H1 (cell line): ENCODE results near the gene TMED10. TPM values are rescaled to one million over a fixed set of nuclear protein-coding genes. Genes with fewer than 3 reads are reported as not detected.

Source experiments
- CTCF ChIA-PET: fragments of 300-600 bp; sonication (Branson Sonifier 250); formaldehyde crosslinking; loops from one replicate; lab custom pipeline; 2021; ENCODE audit not compliant: partially characterized antibody; lab: Charles Lee
- POLR2A ChIA-PET: fragments of 300-600 bp; sonication (Branson Sonifier 250); formaldehyde crosslinking; loops from one replicate; lab custom pipeline; 2021; ENCODE audit warnings: inconsistent platforms; ENCODE audit not compliant: partially characterized antibody; lab: Charles Lee
- DNase-seq, 2 experiments: peaks; one replicate each; pipeline versions ENCODE4 v3.0.0 to v3.0.0-alpha.2; 2010 to 2022; ENCODE audit warnings: low spot score in 2 of 2, low read depth in 1 of 2, mixed read lengths in 1 of 2
- FAIRE-seq: peaks from 2 replicates; lab custom pipeline; 2011; peaks lifted over from hg19 to GRCh38; lab: Jason Lieb, UNC
- H2AFZ ChIP-seq: 2 replicates; pipeline ENCODE4 v1.8.1; 2012; ENCODE audit warnings: low read length, inconsistent platforms
- H2AK5ac ChIP-seq: 2 replicates; pipeline ENCODE4 v1.6.1; 2013; ENCODE audit warnings: low read depth, low read length
- H2BK120ac ChIP-seq: replicated peaks from 2 replicates; pipeline ENCODE3; 2013; ENCODE audit warnings: low read depth, low read length, inconsistent platforms
- H2BK12ac ChIP-seq: 2 replicates; pipeline ENCODE4 v1.6.1; 2013; ENCODE audit warnings: low read depth, low read length
- H2BK15ac ChIP-seq: 2 replicates; pipeline ENCODE4 v1.6.1; 2013; ENCODE audit warnings: low read length
- H2BK20ac ChIP-seq: 2 replicates; pipeline ENCODE4 v1.6.1; 2013; ENCODE audit warnings: low read length
- H2BK5ac ChIP-seq: 2 replicates; pipeline ENCODE4 v1.6.1; 2013; ENCODE audit warnings: low read depth, low read length
- H3K14ac ChIP-seq: 2 replicates; pipeline ENCODE4 v1.6.1; 2013; ENCODE audit warnings: inconsistent platforms; ENCODE audit not compliant: insufficient read length
- H3K18ac ChIP-seq: 2 replicates; pipeline ENCODE4 v1.6.1; 2013; ENCODE audit warnings: low read length; ENCODE audit errors: extremely low read depth
- H3K23ac ChIP-seq: 2 replicates; pipeline ENCODE4 v1.6.1; 2013; ENCODE audit warnings: inconsistent platforms; ENCODE audit not compliant: insufficient read length
- H3K23me2 ChIP-seq: 2 replicates; pipeline ENCODE4 v1.6.1; 2013; ENCODE audit warnings: low read depth, low read length
- H3K27ac ChIP-seq: 2 replicates; pipeline ENCODE4 v1.6.1; 2011; ENCODE audit warnings: low read depth, low read length, inconsistent platforms
- H3K27me3 ChIP-seq, 4 experiments: replicated peaks in 1 of 4; 1 replicate in 1 of 4; 2 replicates in 3 of 4; pipeline versions ENCODE4 v1.6.1 to v1.8.1; 2011 to 2013; ENCODE audit warnings: low read length in 3 of 4, mild to moderate bottlenecking in 3 of 4, inconsistent platforms in 2 of 4, mixed read lengths in 2 of 4, moderate library complexity in 1 of 4; ENCODE audit not compliant: control insufficient read depth in 3 of 4, insufficient read depth in 3 of 4; ENCODE audit errors: extremely low read depth in 1 of 4
- H3K36me3 ChIP-seq, 4 experiments: 2 replicates each; pipeline versions ENCODE4 v1.6.1 to v1.8.1; 2011 to 2013; ENCODE audit warnings: mild to moderate bottlenecking in 4 of 4, low read length in 3 of 4, moderate library complexity in 2 of 4, control low read depth in 1 of 4, inconsistent platforms in 1 of 4; ENCODE audit not compliant: insufficient read depth in 4 of 4, control insufficient read depth in 2 of 4
- H3K4ac ChIP-seq: replicated peaks from 2 replicates; pipeline ENCODE3; 2013; ENCODE audit warnings: low read length, low read depth, mixed read lengths, inconsistent platforms; ENCODE audit not compliant: insufficient read length
- H3K4me1 ChIP-seq, 4 experiments: replicated peaks in 1 of 4; 1 replicate in 1 of 4; 2 replicates in 3 of 4; pipeline versions ENCODE4 v1.6.1 to v1.8.1; 2011 to 2013; ENCODE audit warnings: low read length in 3 of 4, inconsistent platforms in 2 of 4, mixed read lengths in 1 of 4; ENCODE audit not compliant: insufficient read depth in 4 of 4, control insufficient read depth in 3 of 4
- H3K4me2 ChIP-seq, 2 experiments: 2 replicates each; pipeline versions ENCODE4 v1.6.1 to v1.8.1; 2011 to 2013; ENCODE audit warnings: low read depth in 2 of 2, low read length in 2 of 2, control low read depth in 1 of 2, inconsistent platforms in 1 of 2, mild to moderate bottlenecking in 1 of 2; ENCODE audit not compliant: insufficient read depth in 1 of 2
- H3K4me3 ChIP-seq, 4 experiments: fragments of 200-600, 300-600 bp in 1 of 4; sonication (generic), shearing (Covaris generic), sonication (Bioruptor Twin) in 1 of 4; 2 replicates each; pipeline versions ENCODE4 v1.5.1 to v1.8.1; 2011 to 2016; ENCODE audit warnings: low read length in 4 of 4, low read depth in 3 of 4, control low read depth in 2 of 4, inconsistent platforms in 2 of 4, mild to moderate bottlenecking in 2 of 4, mixed read lengths in 1 of 4, moderate library complexity in 1 of 4; ENCODE audit not compliant: insufficient read depth in 2 of 4; ENCODE audit errors: extremely low read depth in 1 of 4
- H3K56ac ChIP-seq: replicated peaks from 2 replicates; pipeline ENCODE3; 2013; ENCODE audit warnings: low read depth, mild to moderate bottlenecking, mixed read lengths, low read length, inconsistent platforms; ENCODE audit not compliant: insufficient read length
- H3K79me1 ChIP-seq: 2 replicates; pipeline ENCODE4 v1.6.1; 2013; ENCODE audit warnings: low read depth, low read length, control low read depth
- H3K79me2 ChIP-seq, 2 experiments: 2 replicates each; pipeline versions ENCODE4 v1.6.1 to v1.8.1; 2012 to 2013; ENCODE audit warnings: low read length in 2 of 2, mild to moderate bottlenecking in 2 of 2, inconsistent platforms in 1 of 2; ENCODE audit not compliant: insufficient read depth in 2 of 2, control insufficient read depth in 1 of 2
- H3K9ac ChIP-seq, 4 experiments: replicated peaks in 1 of 4; 1 replicate in 1 of 4; 2 replicates in 3 of 4; pipeline versions ENCODE4 v1.6.1 to v1.8.1; 2011 to 2013; ENCODE audit warnings: low read depth in 3 of 4, low read length in 3 of 4, control low read depth in 2 of 4, mild to moderate bottlenecking in 2 of 4, moderate library complexity in 2 of 4, inconsistent platforms in 1 of 4; ENCODE audit errors: extremely low read depth in 1 of 4
- H3K9me3 ChIP-seq, 2 experiments: 2 replicates each; pipeline versions ENCODE4 v1.6.1 to v1.8.1; 2012 to 2013; ENCODE audit warnings: mild to moderate bottlenecking in 2 of 2, moderate library complexity in 2 of 2, control low read depth in 1 of 2, inconsistent platforms in 1 of 2, low read depth in 1 of 2, low read length in 1 of 2, mixed read lengths in 1 of 2; ENCODE audit not compliant: insufficient read depth in 2 of 2
- H4K20me1 ChIP-seq, 2 experiments: replicated peaks in 1 of 2; 2 replicates each; pipeline versions ENCODE3 to v1.8.1; 2011 to 2013; ENCODE audit warnings: inconsistent platforms in 2 of 2, low read length in 2 of 2, mild to moderate bottlenecking in 1 of 2; ENCODE audit not compliant: insufficient read depth in 2 of 2, control insufficient read depth in 1 of 2
- H4K5ac ChIP-seq: 2 replicates; pipeline ENCODE4 v1.6.1; 2013; ENCODE audit warnings: low read length, low read depth, mixed read lengths, inconsistent platforms; ENCODE audit not compliant: insufficient read length
- H4K8ac ChIP-seq: 2 replicates; pipeline ENCODE4 v1.8.0; 2013; ENCODE audit warnings: mild to moderate bottlenecking, moderate library complexity, low read length, inconsistent platforms; ENCODE audit not compliant: insufficient read depth; ENCODE audit errors: extremely low read depth
- H4K91ac ChIP-seq: replicated peaks from 2 replicates; pipeline ENCODE3; 2013; ENCODE audit warnings: low read length, mixed read lengths, inconsistent platforms; ENCODE audit not compliant: insufficient read length
- WGBS, 2 experiments: shearing (Covaris generic) in 1 of 2; methylation state at CpG; one replicate each; pipeline versions ENCODE4 v1.1.6 to v1.1.7; 2013 to 2015; ENCODE audit warnings: low lambda C conversion rate in 2 of 2, mixed read lengths in 2 of 2, inconsistent platforms in 1 of 2, low coverage in 1 of 2, missing lambda C conversion rate in 1 of 2; ENCODE audit not compliant: insufficient replicate concordance in 2 of 2, insufficient coverage in 1 of 2, insufficient read length in 1 of 2; ENCODE audit errors: extremely low coverage in 1 of 2, missing lambda C conversion rate in 1 of 2; 5-methylcytosine and 5-hydroxymethylcytosine counted together
- polyA plus RNA-seq, 7 experiments: library from polyadenylated mRNA; depleted of rRNA in 3 of 7; stranded (reverse) in 5 of 7; unstranded in 2 of 7; fragments of >200 nt in 5 of 7; fragments of 200-250 nt in 2 of 7; gene quantifications; 1 replicate in 5 of 7; 2 replicates in 1 of 7; 4 replicates in 1 of 7; pipeline versions ENCODE4 v1.2.1 to v1.2.3, GENCODE V29; 2011 to 2013; ENCODE audit warnings: missing spikeins in 2 of 7, mixed read lengths in 2 of 7
- total RNA-seq: library from RNA; stranded (reverse); fragmentation: NEBNext Ultra II Directional; extraction: Animal tissue kit (Norgen Biotek cat#: 25700); gene quantifications from 2 replicates; pipeline ENCODE4 v1.2.1, GENCODE V29; 2021

TMED10 gene
- total and polyA plus RNA-seq, 2 of the 8 experiments (the other 6 are each of a cell fraction or from before 2014, with no cell fraction given) = 218 to 250 TPM

DNA sequence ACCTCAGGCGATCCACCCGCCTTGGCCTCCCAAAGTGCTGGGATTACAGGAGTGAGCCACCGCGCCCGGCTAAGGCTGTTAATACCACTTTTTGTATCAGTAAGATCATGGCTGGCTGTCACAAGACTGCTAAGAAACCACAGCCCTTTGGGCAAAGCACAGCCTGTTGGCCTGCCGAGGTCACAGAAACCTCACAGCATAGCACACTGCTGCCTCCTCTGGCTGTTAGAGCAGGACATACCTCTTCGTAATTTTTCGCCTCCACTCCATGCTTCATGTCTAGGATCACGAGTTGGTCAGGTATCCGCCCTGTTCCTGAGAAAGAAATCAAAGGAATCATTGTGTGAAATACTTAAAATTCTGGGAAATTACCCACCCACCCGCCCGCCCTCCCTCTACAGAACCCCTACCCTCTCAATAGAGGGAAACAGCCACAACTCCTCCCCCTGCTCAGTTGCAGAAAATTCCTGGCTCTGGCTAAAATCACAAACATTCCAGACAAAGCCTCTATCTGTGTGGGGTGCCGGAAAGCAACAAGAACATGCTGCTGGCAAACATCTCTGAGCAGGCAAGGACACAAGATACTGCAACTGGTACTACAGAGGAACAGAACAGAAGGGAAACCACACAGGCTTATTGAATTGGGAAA, 28.9 kb downstream of the TMED10 start:
- H3K79me2 ChIP-seq = no peaks in the 10 kb centered on the region
- ChIA-PET CTCF (interaction anchor here (0.7 to 1.2 kb wide), 6 partner anchors 23 to 154 kb away, joined by 3 to 4 read pairs (median 3); no protein-coding TSS in a partner anchor), POLR2A (no interaction called here)
- H2AFZ ChIP-seq = no peak overlapping the region
- H3K4me1 ChIP-seq = peaks cover 0 to 5% (median 1%) of the 10 kb centered on the region in 4 experiments; a peak in 2 of 7 replicates
- H2BK20ac ChIP-seq = no peak overlapping the region
- no peak overlapping the region for H2BK15ac ChIP-seq
- no peaks in the 10 kb centered on the region for H4K20me1 ChIP-seq
- H2AK5ac ChIP-seq = peak overlapping the region; percentile 10; the same call in 1 of the 2 replicates
- H3K14ac ChIP-seq = no peak overlapping the region
- H3K27ac ChIP-seq = peak overlapping the region; percentile 64
- H3K36me3 ChIP-seq = peaks cover 0 to 8% (median 1%) of the 10 kb centered on the region in 4 experiments; a peak in 4 of 8 replicates
- H4K8ac ChIP-seq = no peak overlapping the region
- peak overlapping the region in 1 of 4 experiments; percentile 63; a peak in 1 of 7 replicates for H3K9ac ChIP-seq
- no peak overlapping the region for H3K4ac ChIP-seq
- H3K4me3 ChIP-seq = no peak overlapping the region
- no peak overlapping the region for H3K18ac ChIP-seq
- no peaks in the 10 kb centered on the region for H3K9me3 ChIP-seq
- H3K27me3 ChIP-seq = no peaks in the 10 kb centered on the region
- H2BK120ac ChIP-seq = no peak overlapping the region
- peak overlapping the region; percentile 16 to 43; a peak in 3 of 4 replicates for H3K4me2 ChIP-seq
- H4K91ac ChIP-seq = no peak overlapping the region
- no peak overlapping the region for H3K56ac ChIP-seq
- H3K23me2 ChIP-seq = no peaks in the 10 kb centered on the region
- H4K5ac ChIP-seq = peak overlapping the region; percentile 25
- peak overlapping the region; percentile 26; the same call in 1 of the 2 replicates for H2BK5ac ChIP-seq
- WGBS, 2 experiments = 61% methylated on average over 11 of the region's 13 CpGs; no CpG with 5 or more reads in 1 of the 2 experiments
- no peak for FAIRE-seq
- DNase-seq = peak in 1 of 2 experiments; percentile 57
- H3K23ac ChIP-seq = no peak overlapping the region
- no peak overlapping the region; the same call in 1 of the 2 replicates for H2BK12ac ChIP-seq
- no peaks in the 10 kb centered on the region; the same call in 1 of the 2 replicates for H3K79me1 ChIP-seq
